ENCODE data around the gene TCF19.
A peak's percentile ranks its signal among the peaks of the same experiment; 100 is the strongest.

TCF19 gene

DNA sequence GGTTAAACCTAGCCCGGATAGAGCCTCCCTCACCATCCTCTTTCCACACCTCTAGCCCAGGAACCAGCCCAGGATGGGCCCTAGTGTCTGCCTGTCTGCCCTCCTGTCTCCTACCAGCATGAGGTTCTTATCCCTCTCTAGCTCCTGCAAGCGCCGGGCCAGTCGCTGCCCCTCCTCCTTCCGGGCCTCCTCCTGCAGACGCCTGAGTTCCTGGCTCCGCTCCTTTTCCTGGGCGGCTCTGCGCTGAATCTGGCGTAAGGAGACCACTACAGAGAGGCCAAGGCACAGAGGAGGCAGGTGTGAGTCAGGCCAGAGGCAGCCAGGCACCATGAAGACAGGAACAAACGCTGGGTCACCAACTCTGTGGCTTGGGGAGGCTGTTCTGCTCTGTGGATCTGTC is 15.2 kb upstream of the TCF19 start:
- Histone ChIP-seq H3K4me3 (ENCODE audit: low read length) (no peak overlapping the region), H3K79me1 (ENCODE audit: low read length) (no peaks in the 10 kb centered on the region), H3K23ac (ENCODE audit: low read length) (no peak overlapping the region), H3K4me2 (ENCODE audit: low read length) (no peak overlapping the region), H3K4ac (ENCODE audit: low read depth, low read length) (no peak overlapping the region), H3K9ac (ENCODE audit: low read length) (peak overlapping the region; percentile 32), H4K5ac (ENCODE audit: low read length) (no peak overlapping the region), H2BK5ac (ENCODE audit: low read length) (no peak overlapping the region), H3K27ac (ENCODE audit: low read depth, low read length) (peak overlapping the region; percentile 22), H2BK15ac (replicated peaks; ENCODE audit: low read depth) (no peak overlapping the region), H3K79me2 (ENCODE audit: control insufficient read depth, insufficient read depth, low read length) (no peaks in the 10 kb centered on the region), H3K18ac (ENCODE audit: low read length) (no peak overlapping the region), H3K4me1 (ENCODE audit: control insufficient read depth, low read depth, low read length) (peaks cover 9% of the 10 kb centered on the region), H2BK120ac (ENCODE audit: low read depth, low read length) (no peak overlapping the region), H3K56ac (ENCODE audit: low read length) (peak overlapping the region; percentile 57), H3K36me3 (ENCODE audit: control insufficient read depth, insufficient read depth, low read length) (peaks cover 2% of the 10 kb centered on the region), H4K8ac (ENCODE audit: low read depth, low read length) (no peak overlapping the region), H2AK5ac (ENCODE audit: low read length) (no peak overlapping the region), H3K27me3 (ENCODE audit: insufficient read depth, low read length, poor library complexity) (no peaks in the 10 kb centered on the region)
- no CpG with 5 or more reads among the region's 11 CpGs for WGBS (ENCODE audit: extremely low coverage, insufficient coverage, low lambda C conversion rate)
- DNase-seq = peak; percentile 95

DNA sequence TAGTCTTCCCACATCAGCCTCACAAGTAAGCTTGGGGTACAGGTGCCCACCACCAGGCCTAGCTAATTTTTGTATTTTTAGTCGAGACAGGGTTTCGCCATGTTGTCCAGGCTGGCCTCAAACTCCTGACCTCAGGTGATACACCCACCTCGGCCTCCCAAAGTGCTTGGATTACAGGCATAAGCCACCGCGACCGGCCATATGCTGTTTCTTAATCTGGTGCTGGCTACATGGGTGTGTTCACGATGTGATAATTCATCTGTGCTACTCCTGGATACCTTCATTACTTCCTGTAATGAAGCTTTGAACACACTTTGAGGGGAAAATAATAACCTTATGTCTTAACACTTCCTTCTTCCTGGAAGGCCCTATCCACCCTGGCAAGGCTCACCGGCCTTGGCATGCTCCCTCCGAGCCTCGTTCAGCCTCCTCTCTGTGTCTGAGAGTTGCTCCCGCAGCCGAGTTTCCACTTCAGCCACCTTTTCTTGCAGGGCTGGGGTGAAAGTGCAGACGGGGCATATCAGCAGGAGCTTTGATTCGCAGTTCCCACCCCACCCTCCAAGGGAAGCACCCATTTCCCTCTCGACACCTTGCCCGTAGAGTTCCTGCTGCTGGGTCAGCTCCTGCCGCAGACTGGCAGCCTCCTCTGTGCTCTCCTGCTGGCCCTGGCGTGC is 14.0 kb upstream of the TCF19 start:
- no peak overlapping the region for H3K27ac ChIP-seq (ENCODE audit: low read depth, low read length)
- peaks cover 2% of the 10 kb centered on the region for H3K36me3 ChIP-seq (ENCODE audit: control insufficient read depth, insufficient read depth, low read length)
- peaks cover 5% of the 10 kb centered on the region for H3K4me1 ChIP-seq (ENCODE audit: control insufficient read depth, low read depth, low read length)
- no peak for DNase-seq
- no CpG with 5 or more reads among the region's 18 CpGs for WGBS (ENCODE audit: extremely low coverage, insufficient coverage, low lambda C conversion rate)
- no peaks in the 10 kb centered on the region for H3K79me2 ChIP-seq (ENCODE audit: control insufficient read depth, insufficient read depth, low read length)
- H3K27me3 ChIP-seq (ENCODE audit: insufficient read depth, low read length, poor library complexity) = no peaks in the 10 kb centered on the region
- H2BK120ac ChIP-seq (ENCODE audit: low read depth, low read length) = no peak overlapping the region
- no peak overlapping the region for H4K5ac ChIP-seq (ENCODE audit: low read length)
- no peak overlapping the region for H2BK15ac ChIP-seq (replicated peaks; ENCODE audit: low read depth)
- no peak overlapping the region for H2AK5ac ChIP-seq (ENCODE audit: low read length)
- H3K23ac ChIP-seq (ENCODE audit: low read length) = no peak overlapping the region
- no peak overlapping the region for H3K4me2 ChIP-seq (ENCODE audit: low read length)
- H3K18ac ChIP-seq (ENCODE audit: low read length) = no peak overlapping the region
- no peak overlapping the region for H2BK5ac ChIP-seq (ENCODE audit: low read length)
- no peak overlapping the region for H3K56ac ChIP-seq (ENCODE audit: low read length)
- H3K4ac ChIP-seq (ENCODE audit: low read depth, low read length) = no peak overlapping the region
- H3K79me1 ChIP-seq (ENCODE audit: low read length) = no peaks in the 10 kb centered on the region
- no peak overlapping the region for H3K4me3 ChIP-seq (ENCODE audit: low read length)
- no peak overlapping the region for H4K8ac ChIP-seq (ENCODE audit: low read depth, low read length)
- H3K9ac ChIP-seq (ENCODE audit: low read length) = no peak overlapping the region

DNA sequence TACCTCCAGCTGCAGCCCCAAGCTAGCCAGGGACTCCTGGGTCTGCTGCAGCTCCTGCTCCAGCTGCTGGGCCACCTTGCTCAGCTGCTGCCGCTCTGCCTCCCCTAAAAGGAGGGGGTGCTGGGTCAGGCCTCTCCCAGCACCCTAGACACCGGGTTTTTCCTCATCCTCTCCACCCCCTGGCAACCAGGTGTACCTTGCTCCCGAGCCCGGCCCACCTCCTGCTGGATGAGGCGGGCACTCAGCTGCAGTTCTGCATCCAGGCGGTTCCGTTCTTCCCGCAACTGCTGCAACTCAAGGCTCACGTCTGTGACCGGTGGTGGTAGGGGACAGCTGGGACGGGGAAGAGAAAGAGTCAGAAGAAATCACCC is 13.4 kb upstream of the TCF19 start:
- Histone ChIP-seq H3K4me3 (ENCODE audit: low read length) (no peak overlapping the region), H3K4me2 (ENCODE audit: low read length) (no peak overlapping the region), H2BK5ac (ENCODE audit: low read length) (no peak overlapping the region), H3K9ac (ENCODE audit: low read length) (no peak overlapping the region), H4K5ac (ENCODE audit: low read length) (no peak overlapping the region), H3K36me3 (ENCODE audit: control insufficient read depth, insufficient read depth, low read length) (peaks cover 4% of the 10 kb centered on the region), H3K56ac (ENCODE audit: low read length) (no peak overlapping the region), H3K79me2 (ENCODE audit: control insufficient read depth, insufficient read depth, low read length) (no peaks in the 10 kb centered on the region), H3K27ac (ENCODE audit: low read depth, low read length) (no peak overlapping the region), H3K4ac (ENCODE audit: low read depth, low read length) (no peak overlapping the region), H2AK5ac (ENCODE audit: low read length) (no peak overlapping the region), H2BK15ac (replicated peaks; ENCODE audit: low read depth) (no peak overlapping the region), H2BK120ac (ENCODE audit: low read depth, low read length) (no peak overlapping the region), H4K8ac (ENCODE audit: low read depth, low read length) (no peak overlapping the region), H3K4me1 (ENCODE audit: control insufficient read depth, low read depth, low read length) (peaks cover 5% of the 10 kb centered on the region), H3K18ac (ENCODE audit: low read length) (no peak overlapping the region), H3K79me1 (ENCODE audit: low read length) (no peaks in the 10 kb centered on the region), H3K23ac (ENCODE audit: low read length) (no peak overlapping the region), H3K27me3 (ENCODE audit: insufficient read depth, low read length, poor library complexity) (no peaks in the 10 kb centered on the region)
- DNase-seq = no peak
- no CpG with 5 or more reads among the region's 11 CpGs for WGBS (ENCODE audit: extremely low coverage, insufficient coverage, low lambda C conversion rate)

DNA sequence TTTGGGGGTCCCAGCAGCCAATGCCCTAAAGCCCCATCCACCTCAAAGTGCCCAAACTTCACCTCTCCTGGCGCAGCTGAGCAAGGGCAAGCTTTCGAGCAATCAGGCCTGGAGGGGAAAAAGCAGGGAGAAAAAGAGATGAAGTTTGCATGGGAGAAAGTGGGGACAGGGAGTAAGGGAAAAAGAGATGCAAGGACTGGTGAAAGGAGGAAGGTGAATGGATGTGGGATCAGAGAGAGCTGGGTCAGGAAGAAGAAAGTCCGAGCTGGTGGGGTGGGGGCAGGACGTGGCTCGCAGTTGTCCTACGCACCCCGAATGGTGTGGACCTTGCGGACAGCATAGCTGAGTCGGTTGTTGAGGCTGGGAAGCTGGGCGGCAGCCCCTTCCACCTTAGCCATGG is 13.0 kb upstream of the TCF19 start:
- WGBS (ENCODE audit: extremely low coverage, insufficient coverage, low lambda C conversion rate) = no CpG with 5 or more reads among the region's 10 CpGs
- Histone ChIP-seq H3K4me3 (ENCODE audit: low read length) (no peak overlapping the region), H3K27ac (ENCODE audit: low read depth, low read length) (no peak overlapping the region), H2BK120ac (ENCODE audit: low read depth, low read length) (no peak overlapping the region), H3K4ac (ENCODE audit: low read depth, low read length) (no peak overlapping the region), H3K79me1 (ENCODE audit: low read length) (no peaks in the 10 kb centered on the region), H3K18ac (ENCODE audit: low read length) (no peak overlapping the region), H3K27me3 (ENCODE audit: insufficient read depth, low read length, poor library complexity) (no peaks in the 10 kb centered on the region), H2BK15ac (replicated peaks; ENCODE audit: low read depth) (no peak overlapping the region), H2BK5ac (ENCODE audit: low read length) (no peak overlapping the region), H2AK5ac (ENCODE audit: low read length) (no peak overlapping the region), H4K8ac (ENCODE audit: low read depth, low read length) (no peak overlapping the region), H3K36me3 (ENCODE audit: control insufficient read depth, insufficient read depth, low read length) (peaks cover 7% of the 10 kb centered on the region), H3K56ac (ENCODE audit: low read length) (no peak overlapping the region), H3K79me2 (ENCODE audit: control insufficient read depth, insufficient read depth, low read length) (no peaks in the 10 kb centered on the region), H3K4me2 (ENCODE audit: low read length) (no peak overlapping the region), H3K4me1 (ENCODE audit: control insufficient read depth, low read depth, low read length) (peaks cover 5% of the 10 kb centered on the region), H3K9ac (ENCODE audit: low read length) (no peak overlapping the region), H3K23ac (ENCODE audit: low read length) (no peak overlapping the region), H4K5ac (ENCODE audit: low read length) (no peak overlapping the region)
- DNase-seq = no peak

DNA sequence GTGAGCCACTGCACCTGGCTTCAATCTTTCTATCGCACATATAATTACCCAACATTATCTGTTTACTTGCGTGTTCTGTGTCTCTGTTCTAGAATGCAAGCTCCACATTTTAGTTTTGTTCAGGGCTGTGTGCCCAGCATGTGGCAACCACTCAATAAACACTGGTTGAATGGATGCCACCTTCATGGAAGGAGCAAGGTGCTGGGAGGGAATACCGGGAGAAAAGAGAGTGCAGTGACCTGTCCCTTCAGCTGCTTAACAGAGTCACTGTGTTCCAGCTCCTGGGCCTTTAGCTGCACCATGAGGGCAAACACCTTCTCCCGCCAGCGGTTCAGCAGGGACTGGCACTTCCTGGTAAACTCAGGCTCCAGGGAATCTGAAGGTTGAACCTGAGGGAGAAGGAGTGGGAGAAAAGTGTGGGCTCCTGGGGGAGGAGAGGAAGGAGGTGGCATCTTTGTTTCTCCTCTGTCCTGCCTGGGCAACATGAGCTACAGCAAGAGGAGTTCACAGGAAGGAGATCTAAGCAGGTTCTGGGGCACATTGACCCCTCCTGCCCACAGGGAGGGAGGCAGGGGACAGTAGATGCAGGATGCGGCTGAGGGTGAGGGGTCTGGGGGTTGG is 8.5 kb upstream of the TCF19 start:
- H4K8ac ChIP-seq (ENCODE audit: low read depth, low read length) = no peak overlapping the region
- no CpG with 5 or more reads among the region's 6 CpGs for WGBS (ENCODE audit: extremely low coverage, insufficient coverage, low lambda C conversion rate)
- no peak for DNase-seq
- H2BK120ac ChIP-seq (ENCODE audit: low read depth, low read length) = no peak overlapping the region
- no peak overlapping the region for H3K4ac ChIP-seq (ENCODE audit: low read depth, low read length)
- H3K18ac ChIP-seq (ENCODE audit: low read length) = no peak overlapping the region
- H3K23ac ChIP-seq (ENCODE audit: low read length) = no peak overlapping the region
- no peak overlapping the region for H3K9ac ChIP-seq (ENCODE audit: low read length)
- peaks cover 7% of the 10 kb centered on the region for H3K36me3 ChIP-seq (ENCODE audit: control insufficient read depth, insufficient read depth, low read length)
- H3K27ac ChIP-seq (ENCODE audit: low read depth, low read length) = no peak overlapping the region
- no peaks in the 10 kb centered on the region for H3K27me3 ChIP-seq (ENCODE audit: insufficient read depth, low read length, poor library complexity)
- H2BK15ac ChIP-seq (replicated peaks; ENCODE audit: low read depth) = no peak overlapping the region
- H3K4me1 ChIP-seq (ENCODE audit: control insufficient read depth, low read depth, low read length) = no peaks in the 10 kb centered on the region
- H2AK5ac ChIP-seq (ENCODE audit: low read length) = no peak overlapping the region
- H3K4me3 ChIP-seq (ENCODE audit: low read length) = no peak overlapping the region
- H3K79me2 ChIP-seq (ENCODE audit: control insufficient read depth, insufficient read depth, low read length) = no peaks in the 10 kb centered on the region
- no peak overlapping the region for H3K4me2 ChIP-seq (ENCODE audit: low read length)
- H3K79me1 ChIP-seq (ENCODE audit: low read length) = no peaks in the 10 kb centered on the region
- no peak overlapping the region for H2BK5ac ChIP-seq (ENCODE audit: low read length)
- no peak overlapping the region for H4K5ac ChIP-seq (ENCODE audit: low read length)
- H3K56ac ChIP-seq (ENCODE audit: low read length) = no peak overlapping the region

DNA sequence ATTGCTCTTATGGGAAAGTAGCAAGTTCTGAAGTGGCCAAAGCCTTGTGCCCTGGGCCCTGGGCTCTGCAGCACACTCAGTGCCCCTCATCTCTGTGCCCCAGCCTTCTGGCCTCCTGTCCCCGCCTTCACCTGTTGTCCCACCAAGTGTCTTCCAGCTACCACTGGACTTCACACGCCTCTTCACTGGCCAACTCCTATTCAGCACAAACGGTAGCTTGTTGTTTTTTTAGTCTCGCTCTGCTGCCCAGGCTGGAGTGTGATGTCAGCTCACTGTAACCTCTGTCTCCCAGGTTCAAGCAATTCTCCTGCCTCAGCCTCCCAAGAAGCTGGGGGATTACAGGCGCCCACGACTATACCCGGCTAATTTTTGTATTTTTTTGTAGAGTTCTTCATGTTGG is 5.6 kb upstream of the TCF19 start:
- H3K79me1 ChIP-seq (ENCODE audit: low read length) = peaks cover 3% of the 10 kb centered on the region
- peaks cover 3% of the 10 kb centered on the region for H3K4me1 ChIP-seq (ENCODE audit: control insufficient read depth, low read depth, low read length)
- H3K27me3 ChIP-seq (ENCODE audit: insufficient read depth, low read length, poor library complexity) = no peaks in the 10 kb centered on the region
- no peak for DNase-seq
- H2BK15ac ChIP-seq (replicated peaks; ENCODE audit: low read depth) = no peak overlapping the region
- H2BK120ac ChIP-seq (ENCODE audit: low read depth, low read length) = no peak overlapping the region
- no peak overlapping the region for H3K4me2 ChIP-seq (ENCODE audit: low read length)
- H2BK5ac ChIP-seq (ENCODE audit: low read length) = no peak overlapping the region
- H3K23ac ChIP-seq (ENCODE audit: low read length) = no peak overlapping the region
- no peak overlapping the region for H3K18ac ChIP-seq (ENCODE audit: low read length)
- H3K9ac ChIP-seq (ENCODE audit: low read length) = no peak overlapping the region
- no peak overlapping the region for H3K56ac ChIP-seq (ENCODE audit: low read length)
- H4K8ac ChIP-seq (ENCODE audit: low read depth, low read length) = no peak overlapping the region
- peaks cover 5% of the 10 kb centered on the region for H3K36me3 ChIP-seq (ENCODE audit: control insufficient read depth, insufficient read depth, low read length)
- H3K79me2 ChIP-seq (ENCODE audit: control insufficient read depth, insufficient read depth, low read length) = no peaks in the 10 kb centered on the region
- no peak overlapping the region for H4K5ac ChIP-seq (ENCODE audit: low read length)
- H3K4me3 ChIP-seq (ENCODE audit: low read length) = no peak overlapping the region
- H3K27ac ChIP-seq (ENCODE audit: low read depth, low read length) = no peak overlapping the region
- H3K4ac ChIP-seq (ENCODE audit: low read depth, low read length) = no peak overlapping the region
- no peak overlapping the region for H2AK5ac ChIP-seq (ENCODE audit: low read length)
- no CpG with 5 or more reads among the region's 7 CpGs for WGBS (ENCODE audit: extremely low coverage, insufficient coverage, low lambda C conversion rate)

Measured in mesendoderm (in vitro differentiated cells).